Right lobe of liver (tissue), 4 donors: ENCODE measurements around the gene NFASC.

Experiments
- CTCF ChIP-seq, 4 donors: fragments of 200-600 bp in 3 of 4; fragments of 450-650 bp in 1 of 4; IDR thresholded peaks; one replicate each; pipeline versions ENCODE4 v1.5.1 to v1.8.0; 2016 to 2022; ENCODE audit warnings: antibody characterized with exemption in 4 of 4, mild to moderate bottlenecking in 2 of 4
- POLR2A ChIP-seq: fragments of 450-650 bp; IDR thresholded peaks from one replicate; pipeline ENCODE4 v1.6.1; 2017; ENCODE audit warnings: antibody characterized with exemption, mild to moderate bottlenecking
- donor health status: DM: no; HTN: no; CAD: no.
- donor health status: DM: no; HTN: no; CAD: no.
- donor health status: DM: no; HTN: yes; CAD: no.

- no peak for TF ChIP-seq CTCF (IDR thresholded peaks at IDR 0.05)
- TF ChIP-seq POLR2A, result no peak
These were observed 193.6 kb downstream of the NFASC start for GRCh38 chr1:205064301-205064700.
